K562 treated with DMSO at 1 percent for 24 hours (cell line): ENCODE results near the gene TLR6. TPM values are rescaled to one million over a fixed set of nuclear protein-coding genes. Genes with fewer than 3 reads are reported as not detected.

Experiments
- total RNA-seq: library from RNA; unstranded; fragments of 300-600 nt; gene quantifications from 2 replicates; pipeline ENCODE4 v1.2.3, GENCODE V29; 2022; ENCODE audit warnings: low read depth; ENCODE audit not compliant: insufficient read depth

Gene TLR6
- 0.56 and 0.66 TPM in 2 replicates for total RNA-seq

GRCh38 chr4:38856524-38857337 is at the start of gene TLR6:
TLR6 (minus strand) TSS chr4:38856817; CDS start chr4:38829473, 27,344 bp downstream.

GRCh38 chr4:38867478-38868058 is 11.0 kb upstream of the TLR6 start, which contains the start of gene FAM114A1:
FAM114A1 (plus strand) TSS chr4:38867806; CDS start chr4:38878079, 10,273 bp downstream.

GRCh38 chr4:38804654-38805295 is 51.8 kb downstream of the TLR6 start, which contains the start of gene TLR1:
TLR1 (minus strand) TSS chr4:38804791; CDS start chr4:38798831, 5,960 bp downstream.

GRCh38 chr4:38782452-38783108 is 74.0 kb downstream of the TLR6 start, which contains the start of gene TLR10:
TLR10 (minus strand) TSS chr4:38782990; CDS start chr4:38775590, 7,400 bp downstream.

Other genes with a start within 250 kb of the TLR6 start
- 16.9 and 18.2 TPM in 2 replicates for gene KLF3, start 192.6 kb downstream of the TLR6 start, total RNA-seq
- gene TLR10, start 73.8 kb downstream of the TLR6 start, total RNA-seq, result 0.06 TPM in 1 of 2 replicates, not detected in the other
- gene TLR1, start 52.0 kb downstream of the TLR6 start, total RNA-seq, result 0.24 and 0.36 TPM in 2 replicates
- gene FAM114A1, start 11.0 kb upstream of the TLR6 start, total RNA-seq, result 8.9 and 13.7 TPM in 2 replicates
- 1.8 and 2.5 TPM in 2 replicates for gene TMEM156, start 175.6 kb upstream of the TLR6 start, total RNA-seq
- gene KLHL5, start 205.4 kb upstream of the TLR6 start, total RNA-seq, result 32.3 and 37.2 TPM in 2 replicates